HepG2 (cell line): ENCODE results near the gene COX4I2. TPM values are rescaled to one million over a fixed set of nuclear protein-coding genes. Genes with fewer than 3 reads are reported as not detected.

Source experiments
- EHMT2 ChIP-seq: fragments of 200-600 bp; sonication (generic); IDR thresholded peaks from 2 replicates; pipeline ENCODE4 v1.7.0; 2017; ENCODE audit warnings: antibody characterized with exemption, low read depth, low read length, borderline replicate concordance
- KMT2B ChIP-seq: IDR thresholded peaks from 2 replicates; pipeline ENCODE4 v1.6.1; 2016; ENCODE audit warnings: missing genetic modification reagents, missing compliant biosample characterization
- NR3C1 ChIP-seq: sonication (generic); formaldehyde crosslinking; IDR thresholded peaks from 2 replicates; pipeline ENCODE4 v1.4.0; 2020; ENCODE audit warnings: missing genetic modification reagents
- RFX3 ChIP-seq: IDR thresholded peaks from 2 replicates; pipeline ENCODE4 v1.6.1; 2016; ENCODE audit warnings: missing biosample characterization, missing genetic modification reagents
- RORA ChIP-seq: sonication (generic); formaldehyde crosslinking; IDR thresholded peaks from 2 replicates; pipeline ENCODE4 v1.5.0; 2020; ENCODE audit warnings: mild to moderate bottlenecking, missing genetic modification reagents, moderate library complexity
- SP2 ChIP-seq: sonication (generic); formaldehyde crosslinking; IDR thresholded peaks from 2 replicates; pipeline ENCODE4 v1.5.1; 2020; ENCODE audit warnings: mild to moderate bottlenecking, missing genetic modification reagents
- TP53 ChIP-seq: sonication (generic); formaldehyde crosslinking; conservative IDR thresholded peaks from 2 replicates; pipeline ENCODE4 v1.4.0; 2020; ENCODE audit warnings: missing genetic modification reagents
- ZBTB2 ChIP-seq: sonication (generic); formaldehyde crosslinking; IDR thresholded peaks from 2 replicates; pipeline ENCODE4 v1.8.0; 2022; ENCODE audit warnings: low read depth, missing genetic modification reagents
- ZFY ChIP-seq: sonication (generic); formaldehyde crosslinking; IDR thresholded peaks from 2 replicates; pipeline ENCODE4 v1.4.0; 2020; ENCODE audit warnings: missing genetic modification reagents
- ZNF563 ChIP-seq: sonication (generic); formaldehyde crosslinking; IDR thresholded peaks from 2 replicates; pipeline ENCODE4 v1.8.0; 2022; ENCODE audit warnings: mild to moderate bottlenecking, moderate library complexity, missing genetic modification reagents
- ZNF577 ChIP-seq: sonication (generic); formaldehyde crosslinking; IDR thresholded peaks from 2 replicates; pipeline ENCODE4 v1.4.0; 2020; ENCODE audit warnings: mild to moderate bottlenecking, low read depth, missing genetic modification reagents, borderline replicate concordance
- ZNF776 ChIP-seq: sonication (generic); formaldehyde crosslinking; IDR thresholded peaks from 2 replicates; pipeline ENCODE4 v1.4.0; 2020; ENCODE audit warnings: mild to moderate bottlenecking, missing genetic modification reagents
- polyA plus RNA-seq, 8 experiments: library from polyadenylated mRNA; depleted of rRNA in 3 of 8; stranded (reverse) in 7 of 8; unstranded in 1 of 8; fragments of >200 nt; fragmentation: Illumina TruSeq in 4 of 8; extraction: Trizol in 4 of 8; gene quantifications; 2 replicates each; pipeline versions ENCODE4 v1.2.1 to v1.2.3, GENCODE V29; 2011 to 2016; ENCODE audit warnings: low read depth in 4 of 8, missing spikeins in 1 of 8, mixed read lengths in 1 of 8; ENCODE audit not compliant: insufficient read depth in 1 of 8
- total RNA-seq, 5 experiments: library from RNA; depleted of rRNA; stranded (reverse); fragments of >200 nt; fragmentation: Illumina TruSeq; extraction: Trizol; gene quantifications; 2 replicates each; pipeline ENCODE4 v1.2.3, GENCODE V29; 2016; ENCODE audit warnings: low read depth in 1 of 5
- TF ChIP-seq, protein P1 (sequence below): sonication (generic); formaldehyde crosslinking; IDR thresholded peaks from 2 replicates; pipeline ENCODE4 v1.8.1; 2022; ENCODE audit warnings: low read depth, mild to moderate bottlenecking, missing genetic modification reagents
- TF ChIP-seq, protein P2 (sequence below): sonication (generic); formaldehyde crosslinking; IDR thresholded peaks from 2 replicates; pipeline ENCODE4 v1.5.0; 2020; ENCODE audit warnings: mild to moderate bottlenecking, low read depth, missing genetic modification reagents, borderline replicate concordance
- TF ChIP-seq, protein P3 (sequence below): sonication (generic); formaldehyde crosslinking; conservative IDR thresholded peaks from 2 replicates; pipeline ENCODE4 v1.8.0; 2022; ENCODE audit warnings: mild to moderate bottlenecking, moderate library complexity, missing genetic modification reagents
- TF ChIP-seq, protein P4 (sequence below): sonication (generic); formaldehyde crosslinking; IDR thresholded peaks from 2 replicates; pipeline ENCODE4 v1.4.0; 2020; ENCODE audit warnings: missing genetic modification reagents, mild to moderate bottlenecking, borderline replicate concordance
- TF ChIP-seq, protein P5 (sequence below): IDR thresholded peaks from 2 replicates; pipeline ENCODE4 v1.6.1; 2016; ENCODE audit warnings: control low read depth

Gene COX4I2
- total and polyA plus RNA-seq, 2 of the 13 experiments (the other 11 are each of a cell fraction or from before 2014, with no cell fraction given), result 1.1 TPM; not detected in 1

GRCh38 chr20:31603822-31604566 is 33.7 kb upstream of the COX4I2 start (continued):
- TF ChIP-seq ZNF577 (CRISPR knock-in tag) (no peak), KMT2B (peak; percentile 77), NR3C1 (no peak), RFX3 (peak; percentile 99), TP53 (CRISPR knock-in tag) (peak; percentile 90; the same call in 1 of the 2 replicates), SP2 (CRISPR knock-in tag) (peak; percentile 61; the same call in 1 of the 2 replicates), ZNF563 (CRISPR knock-in tag) (peak; percentile 90), RORA (CRISPR knock-in tag) (no peak), EHMT2 (no peak), ZBTB2 (CRISPR knock-in tag) (peak; percentile 82), ZNF776 (CRISPR knock-in tag) (peak; percentile 68; the same call in 1 of the 2 replicates), ZFY (CRISPR knock-in tag) (peak; percentile 74)
- TF ChIP-seq, protein P1, sequence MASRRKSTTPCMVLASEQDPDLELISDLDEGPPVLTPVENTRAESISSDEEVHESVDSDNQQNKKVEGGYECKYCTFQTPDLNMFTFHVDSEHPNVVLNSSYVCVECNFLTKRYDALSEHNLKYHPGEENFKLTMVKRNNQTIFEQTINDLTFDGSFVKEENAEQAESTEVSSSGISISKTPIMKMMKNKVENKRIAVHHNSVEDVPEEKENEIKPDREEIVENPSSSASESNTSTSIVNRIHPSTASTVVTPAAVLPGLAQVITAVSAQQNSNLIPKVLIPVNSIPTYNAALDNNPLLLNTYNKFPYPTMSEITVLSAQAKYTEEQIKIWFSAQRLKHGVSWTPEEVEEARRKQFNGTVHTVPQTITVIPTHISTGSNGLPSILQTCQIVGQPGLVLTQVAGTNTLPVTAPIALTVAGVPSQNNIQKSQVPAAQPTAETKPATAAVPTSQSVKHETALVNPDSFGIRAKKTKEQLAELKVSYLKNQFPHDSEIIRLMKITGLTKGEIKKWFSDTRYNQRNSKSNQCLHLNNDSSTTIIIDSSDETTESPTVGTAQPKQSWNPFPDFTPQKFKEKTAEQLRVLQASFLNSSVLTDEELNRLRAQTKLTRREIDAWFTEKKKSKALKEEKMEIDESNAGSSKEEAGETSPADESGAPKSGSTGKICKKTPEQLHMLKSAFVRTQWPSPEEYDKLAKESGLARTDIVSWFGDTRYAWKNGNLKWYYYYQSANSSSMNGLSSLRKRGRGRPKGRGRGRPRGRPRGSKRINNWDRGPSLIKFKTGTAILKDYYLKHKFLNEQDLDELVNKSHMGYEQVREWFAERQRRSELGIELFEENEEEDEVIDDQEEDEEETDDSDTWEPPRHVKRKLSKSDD (CRISPR knock-in tag), result peak; percentile 92
- TF ChIP-seq, protein P2, sequence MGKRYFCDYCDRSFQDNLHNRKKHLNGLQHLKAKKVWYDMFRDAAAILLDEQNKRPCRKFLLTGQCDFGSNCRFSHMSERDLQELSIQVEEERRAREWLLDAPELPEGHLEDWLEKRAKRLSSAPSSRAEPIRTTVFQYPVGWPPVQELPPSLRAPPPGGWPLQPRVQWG, result no peak
- TF ChIP-seq, protein P3, sequence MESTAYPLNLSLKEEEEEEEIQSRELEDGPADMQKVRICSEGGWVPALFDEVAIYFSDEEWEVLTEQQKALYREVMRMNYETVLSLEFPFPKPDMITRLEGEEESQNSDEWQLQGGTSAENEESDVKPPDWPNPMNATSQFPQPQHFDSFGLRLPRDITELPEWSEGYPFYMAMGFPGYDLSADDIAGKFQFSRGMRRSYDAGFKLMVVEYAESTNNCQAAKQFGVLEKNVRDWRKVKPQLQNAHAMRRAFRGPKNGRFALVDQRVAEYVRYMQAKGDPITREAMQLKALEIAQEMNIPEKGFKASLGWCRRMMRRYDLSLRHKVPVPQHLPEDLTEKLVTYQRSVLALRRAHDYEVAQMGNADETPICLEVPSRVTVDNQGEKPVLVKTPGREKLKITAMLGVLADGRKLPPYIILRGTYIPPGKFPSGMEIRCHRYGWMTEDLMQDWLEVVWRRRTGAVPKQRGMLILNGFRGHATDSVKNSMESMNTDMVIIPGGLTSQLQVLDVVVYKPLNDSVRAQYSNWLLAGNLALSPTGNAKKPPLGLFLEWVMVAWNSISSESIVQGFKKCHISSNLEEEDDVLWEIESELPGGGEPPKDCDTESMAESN (CRISPR knock-in tag), result peak; percentile 84; the same call in 1 of the 2 replicates
- TF ChIP-seq, protein P4, sequence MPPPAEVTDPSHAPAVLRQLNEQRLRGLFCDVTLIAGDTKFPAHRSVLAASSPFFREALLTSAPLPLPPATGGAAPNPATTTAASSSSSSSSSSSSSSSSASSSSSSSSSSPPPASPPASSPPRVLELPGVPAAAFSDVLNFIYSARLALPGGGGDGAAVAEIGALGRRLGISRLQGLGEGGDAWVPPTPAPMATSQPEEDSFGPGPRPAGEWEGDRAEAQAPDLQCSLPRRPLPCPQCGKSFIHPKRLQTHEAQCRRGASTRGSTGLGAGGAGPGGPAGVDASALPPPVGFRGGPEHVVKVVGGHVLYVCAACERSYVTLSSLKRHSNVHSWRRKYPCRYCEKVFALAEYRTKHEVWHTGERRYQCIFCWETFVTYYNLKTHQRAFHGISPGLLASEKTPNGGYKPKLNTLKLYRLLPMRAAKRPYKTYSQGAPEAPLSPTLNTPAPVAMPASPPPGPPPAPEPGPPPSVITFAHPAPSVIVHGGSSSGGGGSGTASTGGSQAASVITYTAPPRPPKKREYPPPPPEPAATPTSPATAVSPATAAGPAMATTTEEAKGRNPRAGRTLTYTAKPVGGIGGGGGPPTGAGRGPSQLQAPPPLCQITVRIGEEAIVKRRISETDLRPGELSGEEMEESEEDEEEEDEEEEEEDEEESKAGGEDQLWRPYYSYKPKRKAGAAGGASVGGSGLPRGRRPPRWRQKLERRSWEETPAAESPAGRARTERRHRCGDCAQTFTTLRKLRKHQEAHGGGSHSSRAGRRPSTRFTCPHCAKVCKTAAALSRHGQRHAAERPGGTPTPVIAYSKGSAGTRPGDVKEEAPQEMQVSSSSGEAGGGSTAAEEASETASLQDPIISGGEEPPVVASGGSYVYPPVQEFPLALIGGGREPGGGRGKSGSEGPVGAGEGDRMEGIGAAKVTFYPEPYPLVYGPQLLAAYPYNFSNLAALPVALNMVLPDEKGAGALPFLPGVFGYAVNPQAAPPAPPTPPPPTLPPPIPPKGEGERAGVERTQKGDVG (CRISPR knock-in tag), result peak; percentile 94
- TF ChIP-seq, protein P5, sequence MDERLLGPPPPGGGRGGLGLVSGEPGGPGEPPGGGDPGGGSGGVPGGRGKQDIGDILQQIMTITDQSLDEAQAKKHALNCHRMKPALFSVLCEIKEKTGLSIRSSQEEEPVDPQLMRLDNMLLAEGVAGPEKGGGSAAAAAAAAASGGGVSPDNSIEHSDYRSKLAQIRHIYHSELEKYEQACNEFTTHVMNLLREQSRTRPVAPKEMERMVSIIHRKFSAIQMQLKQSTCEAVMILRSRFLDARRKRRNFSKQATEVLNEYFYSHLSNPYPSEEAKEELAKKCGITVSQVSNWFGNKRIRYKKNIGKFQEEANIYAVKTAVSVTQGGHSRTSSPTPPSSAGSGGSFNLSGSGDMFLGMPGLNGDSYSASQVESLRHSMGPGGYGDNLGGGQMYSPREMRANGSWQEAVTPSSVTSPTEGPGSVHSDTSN (CRISPR knock-in tag), result no peak; the same call in 1 of the 2 replicates
